ENCODE data around the gene TNFAIP1. TPM values are rescaled to one million over a fixed set of nuclear protein-coding genes. Genes with fewer than 3 reads are reported as not detected.

The TNFAIP1 gene
- total RNA-seq, 1 donor from 2014 or later, result 85.9 TPM

Other genes with a start within 250 kb of the TNFAIP1 start
- gene TMEM97, start 16.6 kb upstream of the TNFAIP1 start, total RNA-seq, result 25.1 and 25.6 TPM in 2 replicates
- gene IFT20, start 289 bp upstream of the TNFAIP1 start, total RNA-seq, result 39.7 and 40.0 TPM in 2 replicates
- gene POLDIP2, start 21.8 kb downstream of the TNFAIP1 start, total RNA-seq, result 103 and 118 TPM in 2 replicates
- gene SEBOX, start 29.4 kb downstream of the TNFAIP1 start, total RNA-seq, result not detected in 2 replicates
- 0.27 TPM in 1 of 2 replicates, not detected in the other for gene VTN, start 34.5 kb downstream of the TNFAIP1 start, total RNA-seq
- 10.1 and 12.0 TPM in 2 replicates for gene SARM1, start 35.9 kb downstream of the TNFAIP1 start, total RNA-seq
- gene SLC46A1, start 70.5 kb downstream of the TNFAIP1 start, total RNA-seq, result 5.2 and 6.2 TPM in 2 replicates
- gene SLC13A2, start 137.9 kb downstream of the TNFAIP1 start, total RNA-seq, result not detected in 2 replicates
- not detected in 2 replicates for gene FOXN1, start 170.6 kb downstream of the TNFAIP1 start, total RNA-seq
- 40.6 and 49.4 TPM in 2 replicates for gene UNC119, start 216.9 kb downstream of the TNFAIP1 start, total RNA-seq
- gene PIGS, start 235.8 kb downstream of the TNFAIP1 start, total RNA-seq, result 52.9 and 65.2 TPM in 2 replicates
- gene ALDOC, start 241.1 kb downstream of the TNFAIP1 start, total RNA-seq, result 20.8 and 30.3 TPM in 2 replicates